Posterior vena cava (tissue), 2 donors: ENCODE data around the gene MMS22L. TPM values are rescaled to one million over a fixed set of nuclear protein-coding genes. Genes with fewer than 3 reads are reported as not detected.
A peak's percentile ranks its signal among the peaks of the same experiment; 100 is the strongest.
"Not testable (repeated sequence)": the region's sequence is repeated elsewhere in the genome, so short reads cannot be mapped to it uniquely, and the experiment has no call there.

Source experiments
- DNase-seq: peaks from one replicate; pipeline ENCODE4 v3.0.0-alpha.2; 2020; ENCODE audit warnings: low spot score
- intact Hi-C, 2 donors: fragments of 100-400 bp; cut with DNase I; formaldehyde crosslinking; loops; one replicate each; pipeline versions ENCODE4 v1.14.1 to v1.14.2; 2022 to 2023
- total RNA-seq, 2 donors: library from RNA; stranded (reverse); fragmentation: NEBNext Ultra II Directional; extraction: Animal tissue kit (Norgen Biotek cat#: 25700); gene quantifications; one replicate each; pipeline ENCODE4 v1.2.1, GENCODE V29; 2021
- donor health status: DM: yes; HTN: yes; CAD: no.
- donor health status: DM: yes; HTN: yes; CAD: no.

MMS22L gene
- total RNA-seq, 2 donors from 2014 or later: 8.4 to 9.2 TPM

- no peak for DNase-seq
- intact Hi-C loops: no loop called here
Observed at GRCh38 chr6:97246842-97247241, 36.2 kb downstream of the MMS22L start.

GRCh38 chr6:97240222-97240621 is 42.8 kb downstream of the MMS22L start:
- intact Hi-C loops: no loop called here
- no peak for DNase-seq

GRCh38 chr6:97231911-97232310 is 51.1 kb downstream of the MMS22L start:
- DNase-seq: no peak
- intact Hi-C loops: no loop called here

GRCh38 chr6:97222903-97223302 is 60.1 kb downstream of the MMS22L start:
- intact Hi-C loops: no loop called here

GRCh38 chr6:97218912-97219311 is 64.1 kb downstream of the MMS22L start:
- intact Hi-C loops: no loop called here
- no peak for DNase-seq

More at GRCh38 chr6:97222903-97223302, 60.1 kb downstream of the MMS22L start:
- DNase-seq: no peak

GRCh38 chr6:97215157-97215769 is 67.8 kb downstream of the MMS22L start:
- intact Hi-C loops: no loop called here
- DNase-seq: no peak

GRCh38 chr6:97214671-97215070 is 68.3 kb downstream of the MMS22L start:
- intact Hi-C loops: no loop called here
- no peak for DNase-seq

GRCh38 chr6:97207383-97207782 is 75.6 kb downstream of the MMS22L start:
- intact Hi-C loops: no loop called here
- DNase-seq: no peak

GRCh38 chr6:97205966-97206365 is 77.0 kb downstream of the MMS22L start:
- intact Hi-C loops: no loop called here
- no peak for DNase-seq

- intact Hi-C loops: no loop called here
- no peak for DNase-seq
Observed at GRCh38 chr6:97203343-97203742, 79.7 kb downstream of the MMS22L start.

- DNase-seq: no peak
- intact Hi-C loops: no loop called here
Observed at GRCh38 chr6:97198046-97198565, 84.9 kb downstream of the MMS22L start.

GRCh38 chr6:97195117-97195516 is 87.9 kb downstream of the MMS22L start:
- no peak for DNase-seq
- intact Hi-C loops: no loop called here

- no peak for DNase-seq
- intact Hi-C loops: no loop called here
Observed at GRCh38 chr6:97189767-97190166, 93.2 kb downstream of the MMS22L start.

GRCh38 chr6:97187951-97188350 is 95.1 kb downstream of the MMS22L start:
- DNase-seq: no peak
- intact Hi-C loops: no loop called here

- DNase-seq: peak; percentile 79
- intact Hi-C loops: no loop called here
Observed at GRCh38 chr6:97186416-97186999, 96.5 kb downstream of the MMS22L start.

GRCh38 chr6:97177905-97178304 is 105.1 kb downstream of the MMS22L start:
- DNase-seq: no peak
- intact Hi-C loops: no loop called here

- intact Hi-C loops: no loop called here
- no peak for DNase-seq
Observed at GRCh38 chr6:97176468-97176867, 106.5 kb downstream of the MMS22L start.

GRCh38 chr6:97175806-97176205 is 107.2 kb downstream of the MMS22L start:
- DNase-seq: no peak
- intact Hi-C loops: no loop called here

- no peak for DNase-seq
- intact Hi-C loops: no loop called here
Observed at GRCh38 chr6:97174471-97174870, 108.5 kb downstream of the MMS22L start.

GRCh38 chr6:97160280-97160679 is 122.7 kb downstream of the MMS22L start:
- intact Hi-C loops: no loop called here
- DNase-seq: no peak

- intact Hi-C loops, DNase-seq: not testable (repeated sequence)
Observed at GRCh38 chr6:97155447-97155846, 127.6 kb downstream of the MMS22L start.
